DMS79 (cell line): ENCODE measurements around the gene PGAM2.

Experiments
- DNase-seq: peaks from one replicate; lab custom pipeline; 2025; lab: John Stamatoyannopoulos, UW

Gene PGAM2

GRCh38 chr7:44103566-44103922, 38.2 kb upstream of the PGAM2 start:
- DNase-seq = no peak

GRCh38 chr7:44102846-44103565, 37.6 kb upstream of the PGAM2 start:
- DNase-seq = no peak

GRCh38 chr7:44101966-44102845, 36.8 kb upstream of the PGAM2 start:
- DNase-seq = no peak

GRCh38 chr7:44101303-44101965, 36.1 kb upstream of the PGAM2 start:
- no peak for DNase-seq

GRCh38 chr7:44100458-44101302, 35.3 kb upstream of the PGAM2 start:
- DNase-seq = no peak

GRCh38 chr7:44099669-44100068, 34.3 kb upstream of the PGAM2 start:
- no peak for DNase-seq

- no peak for DNase-seq
Measured at GRCh38 chr7:44098092-44099068, 33.0 kb upstream of the PGAM2 start.

GRCh38 chr7:44097064-44097932, 31.9 kb upstream of the PGAM2 start:
- DNase-seq = no peak

GRCh38 chr7:44096326-44096881, 31.0 kb upstream of the PGAM2 start:
- no peak for DNase-seq

GRCh38 chr7:44095781-44096180, 30.4 kb upstream of the PGAM2 start:
- no peak for DNase-seq

GRCh38 chr7:44094883-44095592, 29.7 kb upstream of the PGAM2 start:
- DNase-seq = no peak

- no peak for DNase-seq
Measured at GRCh38 chr7:44094365-44094764, 29.0 kb upstream of the PGAM2 start.

GRCh38 chr7:44093102-44093641, 27.8 kb upstream of the PGAM2 start:
- DNase-seq = no peak

- DNase-seq = no peak
Measured at GRCh38 chr7:44087911-44088838, 22.8 kb upstream of the PGAM2 start.

GRCh38 chr7:44086627-44087026, 21.3 kb upstream of the PGAM2 start:
- DNase-seq = no peak

GRCh38 chr7:44085546-44085945, 20.2 kb upstream of the PGAM2 start:
- no peak for DNase-seq

- DNase-seq = no peak
Measured at GRCh38 chr7:44084701-44085100, 19.3 kb upstream of the PGAM2 start.
